Putamen (tissue), 1 donor: Measurements from ENCODE around the gene ACTG2.
"Not testable (repeated sequence)": the region's sequence is repeated elsewhere in the genome, so short reads cannot be mapped to it uniquely, and the experiment has no call there.

Experiments used
- DNase-seq: peaks from one replicate; pipeline ENCODE4 v3.0.0-alpha.2; 2016; ENCODE audit warnings: low spot score

Gene ACTG2

GRCh38 chr2:73937103-73937885 lies 44.5 kb downstream of the ACTG2 start:
- no peak for DNase-seq

DNA sequence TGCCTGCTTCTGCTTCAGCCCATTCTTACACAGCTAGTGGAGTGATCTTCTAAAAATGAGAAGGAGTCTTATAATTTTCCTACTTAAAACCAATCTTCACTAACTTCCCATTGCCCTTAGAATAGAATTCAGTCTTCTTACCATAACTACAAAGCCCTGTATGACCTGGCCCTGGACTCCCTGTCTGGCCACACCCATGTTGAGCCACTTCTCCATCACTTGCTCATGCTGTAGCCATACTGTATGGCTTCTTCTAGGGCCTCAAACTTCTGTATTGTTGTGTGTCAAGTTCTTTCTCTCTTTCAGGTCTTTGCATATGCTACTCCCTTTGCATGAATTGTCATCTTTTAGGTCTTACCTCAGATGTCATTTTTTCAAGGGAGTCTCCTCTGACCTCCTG lies 45.1 kb downstream of the ACTG2 start:
- no peak for DNase-seq

DNA sequence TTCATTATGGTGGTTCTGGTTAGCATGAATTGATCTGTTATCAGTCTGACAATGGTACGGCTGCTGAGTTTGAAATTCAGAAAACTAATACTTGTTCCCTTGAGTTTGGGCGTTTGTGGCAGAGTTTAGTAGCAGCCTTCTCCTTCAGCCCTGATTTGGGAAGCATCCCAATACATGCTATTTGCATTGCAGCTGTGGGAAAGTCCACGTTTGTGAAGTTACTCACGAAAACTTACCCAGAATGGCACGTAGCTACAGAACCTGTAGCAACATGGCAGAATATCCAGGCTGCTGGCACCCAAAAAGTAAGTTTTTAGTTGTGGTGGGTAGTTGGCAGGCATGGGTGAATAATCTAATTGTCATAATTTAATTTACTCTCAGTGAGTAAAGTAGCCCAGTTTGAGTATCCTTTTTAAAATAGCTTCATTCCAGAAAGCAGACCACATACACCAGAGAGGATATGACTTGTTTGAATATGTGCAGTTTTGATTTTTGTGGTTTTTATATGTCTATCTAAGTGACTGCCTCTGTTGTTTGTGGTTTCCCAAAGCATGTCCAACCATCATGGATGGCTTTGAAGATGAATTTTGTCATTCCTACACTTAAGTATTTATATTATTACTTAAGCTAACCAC lies 46.0 kb downstream of the ACTG2 start:
- no peak for DNase-seq

- DNase-seq, result no peak
Measured at GRCh38 chr2:73939419-73939818, 46.6 kb downstream of the ACTG2 start.

DNA sequence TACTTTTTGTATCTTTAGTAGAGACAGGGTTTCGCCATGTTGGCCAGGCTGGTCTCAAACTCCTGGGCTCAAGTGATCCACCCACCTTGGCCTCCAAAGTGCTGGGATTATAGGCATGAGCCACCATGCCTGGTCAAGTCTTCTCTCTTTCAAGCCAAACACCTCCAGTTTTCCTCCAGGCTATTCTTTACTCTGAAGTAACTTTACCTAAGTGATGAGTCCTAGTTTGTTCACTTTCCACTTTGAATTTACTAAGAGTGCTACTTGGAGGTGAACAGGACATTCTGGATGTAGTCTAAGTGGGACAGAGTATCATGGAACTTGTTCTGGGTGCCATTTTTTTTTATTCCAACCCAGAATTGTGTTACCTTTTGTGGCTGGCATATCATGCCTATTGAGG lies 47.3 kb downstream of the ACTG2 start:
- DNase-seq, result not testable (repeated sequence)

GRCh38 chr2:73942664-73943063 lies 49.9 kb downstream of the ACTG2 start:
- DNase-seq, result no peak

DNA sequence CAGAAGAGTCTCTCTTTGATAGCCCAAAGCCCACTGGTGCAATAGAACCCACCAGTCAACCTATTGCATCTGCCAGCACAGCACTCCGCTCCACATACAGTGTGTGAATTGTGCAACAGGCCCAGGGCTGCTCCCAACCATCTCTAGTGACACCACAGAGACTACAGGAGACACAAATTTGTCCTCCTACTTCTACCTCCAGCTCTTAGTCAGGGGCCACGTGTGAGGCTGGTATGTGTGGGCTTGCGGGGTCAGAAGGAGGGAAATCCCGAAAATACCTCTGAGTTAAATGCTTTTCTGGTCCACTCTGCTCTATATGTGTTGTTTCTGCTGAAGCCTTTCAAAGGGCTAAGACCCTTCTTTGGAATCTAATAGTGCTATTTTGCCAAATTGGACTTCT lies 51.9 kb downstream of the ACTG2 start:
- no peak for DNase-seq

- DNase-seq, result no peak
Measured at GRCh38 chr2:73946215-73946614, 53.4 kb downstream of the ACTG2 start.

- no peak for DNase-seq
Measured at GRCh38 chr2:73946666-73947065, 53.9 kb downstream of the ACTG2 start.

DNA sequence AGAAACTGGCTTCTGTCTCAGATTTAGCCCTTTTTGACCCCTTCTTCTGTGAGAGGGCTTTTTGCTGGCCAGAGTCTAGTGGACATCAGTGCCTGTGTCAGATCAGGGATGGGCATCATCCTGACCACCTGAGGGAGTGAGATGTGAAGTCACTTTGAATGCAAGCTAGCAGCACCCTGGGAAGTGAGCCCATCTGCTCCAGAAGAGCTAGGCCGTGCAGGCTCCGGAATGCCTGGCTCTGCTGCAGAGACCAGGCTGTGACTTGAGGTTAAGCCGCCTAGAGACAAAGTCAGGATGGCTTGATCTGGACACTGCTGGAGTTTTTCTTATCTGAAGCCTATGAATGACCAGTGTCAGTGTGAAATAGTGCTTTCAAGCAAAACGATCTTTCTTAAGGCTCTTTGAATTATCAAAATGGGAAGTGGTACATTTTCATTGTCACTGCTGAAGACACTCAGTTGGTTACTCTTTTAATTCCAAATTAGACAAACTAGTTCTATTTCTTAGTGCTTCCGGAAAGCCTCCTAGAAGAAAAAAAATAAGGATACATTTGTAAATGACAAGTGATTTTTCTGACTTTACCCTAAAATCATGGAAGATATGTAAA lies 54.7 kb downstream of the ACTG2 start:
- no peak for DNase-seq

DNA sequence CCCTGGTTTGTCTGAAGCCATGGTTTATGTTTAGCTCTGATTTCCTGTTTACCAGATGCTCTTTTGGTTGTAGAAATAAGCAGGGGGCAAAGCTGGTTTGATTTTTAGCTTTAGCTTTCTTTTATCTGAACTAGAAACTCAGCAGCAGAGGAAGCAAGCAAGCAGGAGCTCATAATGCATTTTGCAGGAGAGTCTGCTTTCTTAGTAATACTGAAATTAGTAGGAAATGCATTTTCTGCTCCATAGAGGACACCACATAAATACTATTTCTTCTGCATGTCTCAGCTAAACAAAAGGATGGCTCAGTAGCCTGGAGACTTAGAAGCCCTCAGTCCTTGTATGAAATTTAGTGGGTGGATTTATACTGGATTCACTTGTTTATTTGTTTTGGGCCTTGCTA lies 57.0 kb downstream of the ACTG2 start:
- DNase-seq, result no peak

- no peak for DNase-seq
Measured at GRCh38 chr2:73952499-73953446, 60.0 kb downstream of the ACTG2 start.

DNA sequence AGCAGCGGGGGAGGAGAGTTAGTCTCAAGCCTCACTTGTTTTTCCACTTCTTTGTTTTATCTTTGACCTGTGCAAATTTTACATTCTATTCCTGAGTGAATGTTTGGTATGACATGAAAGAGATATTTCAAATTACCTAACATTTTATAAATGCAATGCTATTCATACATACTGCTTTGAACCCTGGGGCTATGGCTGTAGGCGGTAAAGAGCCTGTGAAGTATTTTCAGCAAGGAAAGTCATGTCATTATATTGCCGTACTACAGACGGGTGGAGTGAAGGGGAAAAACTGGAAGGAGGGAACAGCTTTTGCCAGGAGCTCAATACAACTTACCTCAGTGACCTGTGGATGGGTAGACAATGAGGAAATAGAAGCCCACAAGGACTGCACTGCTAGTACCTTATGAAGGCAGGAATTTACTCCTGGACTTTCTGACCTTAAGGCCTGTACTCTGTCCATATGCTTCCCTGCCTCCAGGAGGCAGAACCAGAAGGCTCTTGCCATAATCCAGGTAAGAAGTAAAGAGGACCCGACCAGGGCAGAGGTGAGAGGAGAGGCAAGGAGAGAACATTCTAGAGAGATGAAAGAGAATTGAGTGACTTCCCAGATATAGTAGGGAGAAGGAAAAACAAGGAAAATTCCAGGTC lies 63.5 kb downstream of the ACTG2 start:
- DNase-seq, result no peak

DNA sequence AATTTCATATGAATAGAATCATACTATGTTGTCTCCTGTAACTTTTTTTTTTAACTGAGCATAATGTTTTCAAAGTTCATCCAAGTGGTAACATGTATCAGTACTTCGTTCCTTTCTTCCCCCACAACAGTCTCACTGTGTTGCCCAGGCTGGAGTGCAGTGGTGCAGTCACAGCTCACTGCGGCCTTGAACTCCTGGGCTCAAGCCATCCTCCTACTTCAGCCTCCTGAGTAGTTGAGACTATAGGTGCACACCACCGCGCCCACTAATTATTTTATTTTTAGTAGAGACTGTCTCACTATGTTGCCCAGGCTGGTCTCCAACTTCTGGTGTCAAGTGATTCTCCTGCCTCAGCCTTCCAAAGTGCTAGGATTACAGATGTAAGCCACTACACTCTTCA lies 68.5 kb downstream of the ACTG2 start:
- no peak for DNase-seq

GRCh38 chr2:73961823-73962615 lies 69.2 kb downstream of the ACTG2 start:
- DNase-seq, result no peak

DNA sequence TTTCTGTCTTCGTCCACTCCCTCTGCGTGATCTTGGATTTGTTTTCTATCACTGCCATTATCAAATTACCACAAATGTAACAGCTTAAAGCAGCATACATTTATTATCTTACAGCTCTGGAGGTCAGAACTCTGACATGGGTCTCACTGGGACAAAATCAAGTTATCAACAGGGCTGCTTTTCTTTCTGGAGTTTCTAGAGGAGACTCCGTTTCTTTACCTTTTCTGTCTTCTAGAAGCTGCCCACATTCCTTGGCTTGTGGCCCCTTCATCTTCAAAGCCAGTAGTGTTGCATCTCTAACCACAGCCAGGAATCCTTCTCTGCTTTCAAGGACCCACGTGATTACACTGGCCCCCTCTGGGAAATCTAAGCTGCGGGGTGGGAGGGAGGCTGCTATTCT lies 70.0 kb downstream of the ACTG2 start:
- no peak for DNase-seq

DNA sequence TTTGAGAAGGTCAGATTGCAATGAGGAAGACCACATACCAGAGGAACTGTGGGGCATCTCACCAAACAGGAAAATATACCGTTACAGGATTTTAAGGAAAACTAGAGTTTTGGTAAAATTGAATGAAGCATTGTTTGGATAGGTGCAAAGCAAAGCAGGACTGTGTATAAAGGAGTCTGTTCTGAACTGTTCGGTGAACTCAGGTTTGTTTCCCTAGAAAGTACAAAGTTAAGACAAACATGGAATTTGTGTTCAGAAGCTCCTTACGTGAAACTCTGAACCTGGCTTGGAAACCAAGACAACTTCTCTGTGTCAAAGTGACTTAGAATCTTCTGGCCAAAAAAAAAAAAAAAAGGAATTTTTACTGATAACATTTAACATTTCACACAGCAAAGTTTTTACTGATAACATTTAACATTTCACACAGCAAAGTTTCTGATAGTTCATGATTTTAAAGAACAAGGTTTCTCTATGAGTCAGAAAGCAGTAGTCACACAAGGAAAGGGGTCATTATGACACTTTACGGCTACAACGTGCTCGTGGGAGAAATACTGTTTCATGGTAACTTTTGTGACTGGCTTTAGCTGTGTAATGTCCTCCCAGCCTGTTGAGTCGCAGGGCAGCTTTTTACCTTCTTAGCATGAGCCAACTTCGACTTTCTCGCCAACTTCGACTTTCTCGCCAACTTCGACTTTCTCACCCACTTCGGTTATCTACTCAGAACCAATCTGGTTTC lies 70.7 kb downstream of the ACTG2 start:
- no peak for DNase-seq

- no peak for DNase-seq
Measured at GRCh38 chr2:73964223-73964622, 71.4 kb downstream of the ACTG2 start.

DNA sequence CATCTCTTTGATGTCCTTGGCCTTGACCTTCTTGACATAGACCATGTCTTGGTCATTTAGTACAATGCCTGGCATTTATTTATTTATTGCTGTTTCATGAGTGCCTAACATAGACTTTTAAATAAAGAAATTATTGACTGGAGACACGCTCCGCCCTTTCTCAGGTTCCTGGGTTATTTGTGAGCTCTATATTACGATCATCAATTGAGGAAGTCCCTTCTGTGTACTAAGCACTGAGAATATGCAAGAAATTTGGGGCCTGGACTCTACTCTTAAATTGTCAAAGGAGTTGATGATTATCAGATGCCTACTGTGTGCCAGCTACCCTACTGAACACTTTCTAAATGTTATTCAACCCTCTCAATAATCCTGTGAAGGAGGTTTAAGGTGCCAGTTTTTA lies 72.2 kb downstream of the ACTG2 start:
- DNase-seq, result no peak

- no peak for DNase-seq
Measured at GRCh38 chr2:73968357-73968937, 75.6 kb downstream of the ACTG2 start.
